Sigmoid colon (tissue), 7 donors: ENCODE measurements around the gene DPP3. TPM values are rescaled to one million over a fixed set of nuclear protein-coding genes. Genes with fewer than 3 reads are reported as not detected.

ENCODE experiments used
- DNase-seq: peaks from one replicate; pipeline ENCODE4 v3.0.0-alpha.2; 2019
- H3K27ac ChIP-seq, 4 donors: fragments of 200-600 bp; sonication (generic); one replicate each; pipeline ENCODE4 v1.5.1; 2016 to 2019; ENCODE audit warnings: mild to moderate bottlenecking in 1 of 4
- H3K27me3 ChIP-seq, 3 donors: fragments of 200-600 bp; sonication (generic); one replicate each; pipeline ENCODE4 v1.5.1; 2019; ENCODE audit warnings: mild to moderate bottlenecking in 1 of 3
- H3K36me3 ChIP-seq, 4 donors: fragments of 200-600 bp; sonication (generic); one replicate each; pipeline ENCODE4 v1.5.1; 2016 to 2019
- H3K4me1 ChIP-seq, 4 donors: fragments of 200-600 bp; sonication (generic); one replicate each; pipeline ENCODE4 v1.5.1; 2017 to 2019
- H3K4me3 ChIP-seq, 4 donors: fragments of 200-600 bp; sonication (generic); one replicate each; pipeline ENCODE4 v1.5.1; 2017 to 2019; ENCODE audit warnings: mild to moderate bottlenecking in 2 of 4, moderate library complexity in 1 of 4
- H3K9me3 ChIP-seq, 4 donors: fragments of 200-600 bp in 3 of 4; sonication (generic) in 3 of 4; one replicate each; pipeline versions ENCODE4 v1.5.1 to v1.6.1; 2013 to 2019
- EP300 ChIP-seq, 4 donors: sonication (generic); formaldehyde crosslinking; IDR thresholded peaks; one replicate each; pipeline ENCODE4 v1.6.1; 2017; ENCODE audit warnings: antibody characterized with exemption in 4 of 4
- POLR2A ChIP-seq, 2 donors: fragments of 450-650 bp; IDR thresholded peaks; one replicate each; pipeline ENCODE4 v1.6.1; 2016; ENCODE audit warnings: antibody characterized with exemption in 2 of 2, mild to moderate bottlenecking in 2 of 2, moderate library complexity in 2 of 2
- POLR2AphosphoS5 ChIP-seq, 4 donors: sonication (generic); formaldehyde crosslinking; IDR thresholded peaks; one replicate each; pipeline ENCODE4 v1.6.1; 2017; ENCODE audit warnings: antibody characterized with exemption in 4 of 4
- WGBS, 2 donors: extraction: QIAGEN DNeasy Blood & Tissue Kit; methylation state at CpG; one replicate each; pipeline ENCODE4 v1.1.7; 2013; 5-methylcytosine and 5-hydroxymethylcytosine counted together
- intact Hi-C: fragments of 100-400 bp; cut with DNase I; formaldehyde crosslinking; loops from one replicate; pipeline ENCODE4 v1.15.1; 2023
- polyA plus RNA-seq, 3 donors: library from polyadenylated mRNA; stranded (reverse); fragments of 200-250 nt; gene quantifications; one replicate each; pipeline ENCODE4 v1.2.3, GENCODE V29; 2013
- total RNA-seq, 4 donors: library from RNA; depleted of rRNA; stranded (reverse); fragments of >200 nt; gene quantifications; one replicate each; pipeline ENCODE4 v1.1.0, GENCODE V29; 2016
- TF ChIP-seq, protein P1 (sequence below), 4 experiments: fragments of 450-650 bp in 3 of 4; fragments of 200-600 bp in 1 of 4; IDR thresholded peaks; one replicate each; pipeline ENCODE4 v1.5.1; 2016 to 2019; ENCODE audit warnings: antibody characterized with exemption in 4 of 4, mild to moderate bottlenecking in 3 of 4, moderate library complexity in 2 of 4
- donor health status: healthy with polysubstance abuse.
- donor health status: Bipolar disorder and iron deficiency.
- donor health status: healthy.

Gene DPP3
- total and polyA plus RNA-seq, 7 donors, result 5.1 to 86.5 (median 15.5) TPM

DNA sequence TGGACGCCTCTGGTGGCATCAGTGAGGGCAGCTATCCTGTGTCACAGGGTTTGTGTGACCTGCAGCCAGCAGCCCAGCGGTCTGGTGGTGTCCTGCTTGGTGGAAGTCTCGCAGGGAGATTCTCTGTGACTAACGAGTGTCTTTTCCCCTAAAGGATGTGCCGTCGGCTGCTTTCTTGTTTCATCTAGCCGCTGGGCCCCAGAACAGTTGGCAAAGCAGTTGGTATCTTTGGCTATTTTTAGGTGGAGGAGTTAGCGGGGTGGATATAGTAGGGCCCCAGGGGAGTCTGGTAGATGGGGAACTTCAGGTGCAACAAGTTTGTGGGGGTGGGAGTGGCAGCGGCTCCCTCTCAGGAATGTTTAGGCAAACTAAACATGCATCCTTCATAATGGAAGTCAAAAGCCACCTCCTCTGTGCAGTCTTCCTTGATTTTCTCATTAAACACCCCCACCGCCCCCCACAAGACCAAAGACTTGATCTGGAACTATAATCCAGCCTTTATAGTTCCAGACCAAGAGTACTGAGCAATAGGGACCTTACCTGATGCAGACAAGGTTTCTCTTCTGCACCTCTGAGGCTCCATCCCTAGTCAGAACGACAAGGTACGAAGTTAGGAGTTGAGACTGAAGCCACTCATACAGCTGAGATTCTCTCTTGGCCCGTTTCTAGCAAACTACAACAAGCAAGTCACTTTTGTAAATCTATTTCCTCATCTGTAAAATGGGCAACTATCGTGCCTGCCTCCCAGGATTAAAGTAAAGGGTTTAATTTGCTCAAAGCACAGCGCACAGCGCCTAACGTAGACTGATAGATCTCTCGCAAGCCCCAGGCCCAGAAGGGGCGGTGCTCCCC is 14.6 kb upstream of the DPP3 start:
- H3K4me3 ChIP-seq, result peak overlapping the region; percentile 55 to 92 (median 80)
- intact Hi-C loops, result loop anchor here (2.0 kb wide), 1 partner anchor 27 kb away; the partner anchor contains the start of gene MRPL11
- H3K36me3 ChIP-seq, result peaks cover 0 to 7% (median 0%) of the 10 kb centered on the region in 4 donors
- H3K4me1 ChIP-seq, result peaks cover 0 to 25% (median 18%) of the 10 kb centered on the region in 4 donors
- DNase-seq, result no peak
- 41 to 58% methylated on average over 19 of the region's 19 CpGs for WGBS, 2 donors
- no peaks in the 10 kb centered on the region for H3K27me3 ChIP-seq
- peak overlapping the region; percentile 80 to 87 (median 84) for H3K27ac ChIP-seq
- no peaks in the 10 kb centered on the region for H3K9me3 ChIP-seq
- TF ChIP-seq EP300 (IDR thresholded peaks at IDR 0.05) (no peak), POLR2AphosphoS5 (IDR thresholded peaks at IDR 0.05) (no peak), POLR2A (IDR thresholded peaks at IDR 0.05) (no peak)
- TF ChIP-seq, protein P1, sequence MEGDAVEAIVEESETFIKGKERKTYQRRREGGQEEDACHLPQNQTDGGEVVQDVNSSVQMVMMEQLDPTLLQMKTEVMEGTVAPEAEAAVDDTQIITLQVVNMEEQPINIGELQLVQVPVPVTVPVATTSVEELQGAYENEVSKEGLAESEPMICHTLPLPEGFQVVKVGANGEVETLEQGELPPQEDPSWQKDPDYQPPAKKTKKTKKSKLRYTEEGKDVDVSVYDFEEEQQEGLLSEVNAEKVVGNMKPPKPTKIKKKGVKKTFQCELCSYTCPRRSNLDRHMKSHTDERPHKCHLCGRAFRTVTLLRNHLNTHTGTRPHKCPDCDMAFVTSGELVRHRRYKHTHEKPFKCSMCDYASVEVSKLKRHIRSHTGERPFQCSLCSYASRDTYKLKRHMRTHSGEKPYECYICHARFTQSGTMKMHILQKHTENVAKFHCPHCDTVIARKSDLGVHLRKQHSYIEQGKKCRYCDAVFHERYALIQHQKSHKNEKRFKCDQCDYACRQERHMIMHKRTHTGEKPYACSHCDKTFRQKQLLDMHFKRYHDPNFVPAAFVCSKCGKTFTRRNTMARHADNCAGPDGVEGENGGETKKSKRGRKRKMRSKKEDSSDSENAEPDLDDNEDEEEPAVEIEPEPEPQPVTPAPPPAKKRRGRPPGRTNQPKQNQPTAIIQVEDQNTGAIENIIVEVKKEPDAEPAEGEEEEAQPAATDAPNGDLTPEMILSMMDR (IDR thresholded peaks at IDR 0.05), result no peak

DNA sequence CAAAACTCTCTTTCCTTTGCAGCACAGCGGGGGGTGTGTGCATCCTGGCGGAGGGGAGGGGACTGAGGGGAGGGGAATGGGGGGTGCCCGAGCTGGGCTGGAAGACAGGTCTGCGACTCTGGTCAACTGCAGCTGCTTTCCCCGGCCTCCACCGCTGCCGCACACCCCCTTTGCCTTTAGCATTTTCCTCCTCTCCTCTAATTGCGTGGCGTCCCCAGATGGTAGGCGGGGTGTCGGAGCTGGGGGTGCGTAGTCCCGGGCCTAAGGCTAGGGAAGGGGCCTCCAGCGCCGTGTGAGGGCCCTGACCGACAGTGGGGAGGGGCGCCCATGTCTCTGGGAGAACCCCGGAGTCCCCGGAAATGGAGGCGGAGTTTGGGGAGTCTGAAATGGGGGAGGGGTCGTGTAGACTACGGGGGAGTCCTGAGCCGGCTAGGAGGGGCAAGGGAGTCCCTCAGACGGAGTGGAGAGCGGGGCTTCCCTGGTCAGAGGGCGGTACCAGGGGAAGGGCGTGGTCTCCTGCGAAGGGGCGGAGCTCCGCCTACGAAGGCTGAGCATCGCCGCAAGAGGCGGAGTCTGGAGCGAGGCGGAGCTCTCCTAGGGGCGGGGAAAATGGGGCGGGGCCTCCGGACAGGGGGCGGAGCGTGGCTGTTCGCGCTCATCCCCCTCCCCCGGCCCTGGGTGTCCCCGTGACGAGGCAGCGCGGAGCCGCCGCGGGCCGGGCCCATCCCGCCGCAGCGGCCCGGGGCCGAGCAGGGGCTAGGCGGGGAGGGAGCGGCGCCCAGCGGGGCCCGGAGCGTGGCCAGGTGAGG is 13.8 kb upstream of the DPP3 start, which contains the start of gene PELI3:
Gene PELI3, plus strand, starts transcription at position 681 of the 809 bp plus-strand sequence. CDS start 1,224 bp downstream, outside the sequence.
- H3K9me3 ChIP-seq, result no peaks in the 10 kb centered on the region
- peak within 1 kb of the TSS; percentile 55 to 92 (median 80) for H3K4me3 ChIP-seq
- peak within 1 kb of the TSS; percentile 80 to 87 (median 84) for H3K27ac ChIP-seq
- peaks cover 0 to 16% (median 0%) of the 10 kb centered on the region in 4 donors for H3K36me3 ChIP-seq
- H3K4me1 ChIP-seq, result peaks cover 0 to 25% (median 18%) of the 10 kb centered on the region in 4 donors
- TF ChIP-seq, protein P1 (IDR thresholded peaks at IDR 0.05), result no peak
- TF ChIP-seq POLR2A (IDR thresholded peaks at IDR 0.05), result peak in 1 of 2 donors; percentile 53
- TF ChIP-seq EP300 (IDR thresholded peaks at IDR 0.05), result no peak
- peak; percentile 71 to 81 (median 78) for TF ChIP-seq POLR2AphosphoS5 (IDR thresholded peaks at IDR 0.05)
- WGBS, 2 donors, result 1% methylated on average over 63 of the region's 63 CpGs
- peak; percentile 97 for DNase-seq
- intact Hi-C loops, result loop anchor here (1.0 kb wide), 1 partner anchor 13 kb away; no protein-coding TSS in a partner anchor
- no peaks in the 10 kb centered on the region for H3K27me3 ChIP-seq

DNA sequence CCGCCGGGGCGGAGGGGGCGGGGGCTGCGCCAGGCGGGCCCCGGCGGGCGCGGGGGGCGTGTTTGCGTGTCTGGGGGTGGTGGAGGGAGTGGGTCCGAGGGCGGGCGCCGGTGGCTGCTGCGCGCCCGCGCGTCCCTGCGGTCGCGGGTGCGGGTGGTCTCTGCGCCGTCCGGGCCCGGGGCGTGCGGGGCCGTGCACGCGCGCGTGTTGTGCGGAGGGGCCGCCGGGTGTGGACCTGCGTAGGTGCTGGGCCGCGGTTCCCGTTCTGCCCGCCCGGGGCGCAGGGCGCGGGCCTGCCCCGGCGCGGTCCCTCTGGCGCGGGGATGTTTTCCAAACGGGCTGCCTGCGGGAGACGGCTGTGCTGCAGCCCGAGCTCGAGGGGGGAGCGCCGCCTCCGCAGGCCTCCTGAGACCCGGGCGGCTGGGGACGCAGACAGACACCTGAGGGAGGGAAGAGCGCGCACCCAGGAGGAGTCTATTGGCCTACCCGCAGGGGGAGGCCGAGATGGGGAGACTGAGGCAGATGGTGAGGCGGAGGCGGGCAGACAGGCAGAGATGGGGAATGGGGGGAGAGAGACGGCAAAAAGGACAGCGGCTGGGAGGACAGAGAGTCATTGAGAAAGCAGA is 13.1 kb upstream of the DPP3 start:
- no peak for DNase-seq
- TF ChIP-seq, protein P1 (IDR thresholded peaks at IDR 0.05), result peak in 3 of 4 experiments; percentile 6 to 47 (median 37)
- no peak for TF ChIP-seq EP300 (IDR thresholded peaks at IDR 0.05)
- intact Hi-C loops, result loop anchor here (1.0 kb wide), 1 partner anchor 12 kb away; no protein-coding TSS in a partner anchor
- Histone ChIP-seq H3K9me3 (no peaks in the 10 kb centered on the region), H3K4me3 (peak overlapping the region; percentile 55 to 92 (median 80)), H3K36me3 (peaks cover under 1 to 23% (median 1%) of the 10 kb centered on the region in 4 donors), H3K27ac (peak overlapping the region; percentile 80 to 87 (median 84)), H3K27me3 (no peaks in the 10 kb centered on the region), H3K4me1 (peaks cover 0 to 25% (median 18%) of the 10 kb centered on the region in 4 donors)
- 2 to 3% methylated on average over 72 of the region's 72 CpGs for WGBS, 2 donors

DNA sequence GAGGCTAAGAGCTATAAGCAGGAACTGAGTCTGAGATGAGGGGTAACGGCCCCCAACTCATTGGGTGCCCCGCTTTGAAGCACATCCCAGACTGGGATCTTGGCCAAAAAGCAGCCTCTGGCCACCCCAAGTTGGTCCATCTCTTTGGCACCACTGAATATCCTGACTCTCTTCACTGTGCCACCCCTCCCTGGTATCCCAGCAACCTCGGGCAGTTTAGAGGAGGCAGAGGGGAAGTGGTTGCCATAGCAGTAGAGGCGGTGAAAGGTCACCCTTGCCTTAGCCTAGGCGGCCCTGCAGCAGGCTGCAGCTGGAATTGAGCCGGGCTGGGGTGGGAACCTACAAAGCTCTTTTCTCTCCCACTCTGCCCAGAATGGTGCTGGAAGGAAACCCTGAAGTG is 12.5 kb upstream of the DPP3 start:
- H3K27ac ChIP-seq, result peak overlapping the region in 3 of 4 donors; percentile 80 to 87 (median 82)
- no peak for DNase-seq
- H3K27me3 ChIP-seq, result no peaks in the 10 kb centered on the region
- peak overlapping the region; percentile 55 to 92 (median 80) for H3K4me3 ChIP-seq
- H3K36me3 ChIP-seq, result peaks cover 6 to 29% (median 7%) of the 10 kb centered on the region in 4 donors
- peaks cover 0 to 25% (median 18%) of the 10 kb centered on the region in 4 donors for H3K4me1 ChIP-seq
- WGBS, 2 donors, result 11 to 32% methylated on average over 6 of the region's 6 CpGs
- intact Hi-C loops, result loop anchor here (1.0 kb wide), 1 partner anchor 12 kb away; no protein-coding TSS in a partner anchor
- TF ChIP-seq, protein P1 (IDR thresholded peaks at IDR 0.05), result no peak
- TF ChIP-seq EP300 (IDR thresholded peaks at IDR 0.05) (no peak), POLR2AphosphoS5 (IDR thresholded peaks at IDR 0.05) (no peak), POLR2A (IDR thresholded peaks at IDR 0.05) (no peak)
- no peaks in the 10 kb centered on the region for H3K9me3 ChIP-seq
